Stimulated activated CD4-positive, alpha-beta T cell treated with anti-CD3 and anti-CD28 coated beads, TNF-alpha, amount 100 ng/mL, for 1 hour (primary cell): ENCODE measurements around the gene LAMP1.
"Not testable (repeated sequence)": the region's sequence is repeated elsewhere in the genome, so short reads cannot be mapped to it uniquely, and the experiment has no call there.

Source experiments
- DNase-seq, 3 donors: peaks; one replicate each; pipeline ENCODE4 v3.0.0-alpha.2; 2020; ENCODE audit warnings: low read depth in 3 of 3, low spot score in 1 of 3

The LAMP1 gene

DNA sequence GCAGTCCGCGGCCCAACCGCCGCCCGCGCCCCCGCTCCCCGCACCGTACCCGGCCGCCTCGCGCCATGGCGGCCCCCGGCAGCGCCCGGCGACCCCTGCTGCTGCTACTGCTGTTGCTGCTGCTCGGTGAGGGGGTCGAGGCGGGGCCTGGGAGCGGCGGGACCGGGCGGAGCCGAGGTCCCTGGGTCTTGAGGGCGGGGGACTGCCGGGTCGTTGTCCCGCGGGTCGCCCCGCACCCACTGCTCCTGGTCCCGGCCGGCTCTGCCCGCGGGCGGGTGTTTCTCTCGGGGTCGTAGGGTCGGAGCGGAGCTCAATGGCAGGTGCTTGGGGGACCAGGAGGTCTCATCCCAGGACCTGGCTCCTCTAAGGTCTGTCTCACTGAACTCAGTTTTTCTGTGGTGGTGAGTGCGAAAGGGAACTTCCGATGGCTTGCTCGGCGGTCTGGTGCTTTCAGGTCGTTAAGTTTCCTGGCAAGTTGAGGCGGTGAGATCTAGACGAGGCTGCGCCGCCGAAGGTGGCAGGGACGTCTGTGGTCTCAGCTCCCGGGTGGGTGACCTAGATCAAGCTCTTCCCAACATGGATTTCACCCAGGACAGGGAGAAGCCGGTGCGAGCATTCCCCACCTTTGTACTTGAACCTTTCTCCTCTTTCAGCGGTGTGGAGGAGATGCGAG, 467 bp downstream of the LAMP1 start:
- DNase-seq = peak in 2 of 3 donors; percentile 18 to 22

DNA sequence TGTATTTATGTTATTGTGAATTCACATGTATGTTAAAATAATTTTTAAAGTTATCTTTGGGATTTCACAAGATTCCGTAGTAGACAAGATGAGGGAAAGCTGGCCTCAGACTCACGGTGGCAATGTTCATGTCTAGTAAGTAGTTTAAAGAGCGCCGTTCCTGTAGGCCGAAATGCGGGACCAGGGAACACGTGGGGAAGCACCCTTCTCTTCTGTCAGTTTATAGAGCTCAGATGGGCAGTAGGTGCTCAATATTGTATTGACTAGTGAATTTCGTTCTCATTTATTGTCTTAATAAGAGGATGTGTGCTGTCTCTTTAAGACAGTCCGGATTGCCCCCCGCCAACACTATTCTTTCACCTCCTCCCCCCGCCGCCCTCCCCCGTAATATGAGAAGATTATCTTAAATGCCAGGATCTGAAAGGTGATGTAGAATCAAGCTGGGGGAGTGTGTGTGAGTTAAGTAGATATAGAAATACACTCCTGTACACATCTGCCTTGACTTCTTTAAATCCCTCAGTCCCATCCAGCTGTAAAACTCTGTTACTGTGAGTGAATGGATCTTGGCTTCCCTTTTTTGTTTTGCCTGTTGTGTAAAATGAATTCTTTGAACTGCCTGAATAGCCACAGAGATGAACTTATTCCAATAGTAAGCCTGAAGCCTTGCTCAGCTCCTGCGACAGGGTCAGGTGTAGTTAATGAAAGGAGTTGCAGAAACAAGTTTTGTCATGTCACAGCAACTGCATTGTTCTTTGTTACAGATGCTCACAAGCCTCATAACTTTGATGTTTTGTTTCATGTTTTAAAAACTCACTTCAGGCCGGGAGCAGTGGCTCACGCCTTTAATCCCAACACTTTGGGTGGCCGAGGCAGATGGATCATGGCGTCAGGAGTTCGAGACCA, 1.3 kb downstream of the LAMP1 start:
- no peak for DNase-seq

DNA sequence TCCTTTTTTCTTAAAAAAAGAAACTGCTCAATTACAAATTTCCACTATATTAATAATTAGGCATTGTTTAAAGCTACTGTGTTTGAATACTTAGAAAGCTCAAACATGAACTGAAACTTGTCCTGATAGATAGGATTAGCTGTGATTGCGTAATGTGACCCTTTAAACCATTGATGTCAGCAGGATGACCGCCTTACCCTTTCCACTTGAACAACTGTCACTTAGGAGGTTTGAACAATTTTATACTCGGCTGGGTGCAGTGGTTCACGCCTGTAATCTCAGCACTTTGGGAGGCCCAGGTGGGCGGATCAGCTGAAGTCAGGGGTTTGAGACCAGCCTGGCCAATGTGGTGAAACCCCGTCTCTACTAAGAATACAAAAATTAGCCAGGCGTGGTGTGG, 2.9 kb downstream of the LAMP1 start:
- DNase-seq = no peak

DNA sequence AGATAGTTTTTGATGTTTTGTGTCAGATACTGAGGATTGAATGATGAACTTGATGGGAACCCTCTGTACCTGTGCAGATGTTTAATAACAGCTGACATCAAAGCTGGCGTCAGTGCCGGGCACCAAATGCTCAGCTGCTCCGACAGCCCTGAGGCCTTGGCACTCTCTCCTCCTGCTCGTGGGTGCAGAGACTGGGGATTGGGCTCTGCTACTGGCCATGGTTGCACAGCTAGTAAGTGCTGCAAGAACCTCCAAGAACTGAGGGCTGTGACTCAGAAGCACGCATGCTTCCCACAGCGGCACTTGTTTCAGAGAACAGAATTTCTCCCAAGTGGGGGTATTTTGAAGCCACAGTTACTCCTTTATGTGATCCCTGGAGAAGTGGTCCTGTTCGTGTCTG, 5.9 kb downstream of the LAMP1 start:
- DNase-seq = no peak

- DNase-seq = no peak
These were observed 7.1 kb downstream of the LAMP1 start for GRCh38 chr13:113304121-113304520.

GRCh38 chr13:113305208-113305607, 8.2 kb downstream of the LAMP1 start:
- no peak for DNase-seq

- DNase-seq = no peak
These were observed 10.5 kb downstream of the LAMP1 start for GRCh38 chr13:113307491-113307890.

GRCh38 chr13:113309473-113309872, 12.4 kb downstream of the LAMP1 start:
- DNase-seq = no peak

DNA sequence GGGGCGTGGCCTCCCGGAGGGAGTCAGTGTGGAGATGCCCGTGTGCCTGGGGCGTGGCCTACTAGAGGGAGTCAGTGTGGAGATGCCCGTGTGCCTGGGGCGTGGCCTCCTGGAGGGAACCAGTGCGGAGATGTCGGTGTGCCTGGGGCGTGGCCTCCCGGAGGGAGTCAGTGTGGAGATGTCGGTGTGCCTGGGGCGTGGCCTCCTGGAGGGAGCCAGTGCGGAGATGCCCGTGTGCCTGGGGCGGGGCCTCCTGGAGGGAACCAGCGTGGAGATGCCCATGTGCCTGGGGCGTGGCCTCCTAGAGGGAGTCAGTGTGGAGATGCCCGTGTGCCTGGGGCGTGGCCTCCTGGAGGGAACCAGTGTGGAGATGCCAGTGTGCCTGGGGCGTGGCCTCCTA, 17.1 kb downstream of the LAMP1 start:
- not testable (repeated sequence) for DNase-seq

GRCh38 chr13:113314895-113315470, 17.9 kb downstream of the LAMP1 start:
- not testable (repeated sequence) for DNase-seq

DNA sequence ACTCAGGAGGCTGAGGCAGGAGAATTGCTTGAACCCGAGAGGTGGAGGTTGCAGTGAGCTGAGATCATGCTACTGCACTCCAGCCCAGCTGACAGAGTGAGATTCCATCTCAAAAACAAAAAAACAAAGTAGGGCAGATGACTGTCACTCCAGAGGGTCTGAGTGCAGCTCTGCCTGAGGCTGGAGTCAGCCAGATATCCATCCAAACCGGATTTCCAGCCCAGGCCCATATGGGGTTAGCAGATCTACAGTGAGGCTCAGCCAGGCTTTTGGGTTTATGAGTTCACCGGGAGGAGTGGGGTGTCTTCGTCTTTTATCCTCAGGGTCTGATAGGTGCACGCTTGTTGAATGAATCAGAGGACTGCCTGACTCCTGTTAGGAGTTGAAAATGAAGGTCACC, 19.0 kb downstream of the LAMP1 start:
- no peak for DNase-seq

DNA sequence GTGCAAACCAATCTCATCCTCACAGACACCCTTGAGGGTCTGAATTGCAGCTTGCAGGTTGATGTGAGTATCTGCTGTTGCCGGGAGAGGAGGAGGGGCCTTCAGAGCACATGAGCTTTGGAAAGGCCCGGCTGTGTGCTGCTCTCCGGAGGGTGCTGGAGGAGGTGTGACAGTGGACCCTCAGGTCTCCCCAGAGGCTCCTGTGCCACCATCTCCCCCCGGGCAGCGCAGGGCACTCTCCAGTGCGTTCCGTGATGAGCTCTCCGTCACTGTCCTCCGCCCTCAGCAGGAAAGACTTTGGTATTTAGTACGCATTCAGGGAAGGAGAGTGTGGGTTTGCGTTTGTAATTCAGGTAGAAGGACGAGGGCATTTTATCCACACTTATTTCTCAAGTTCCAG, 20.0 kb downstream of the LAMP1 start:
- DNase-seq = no peak

DNA sequence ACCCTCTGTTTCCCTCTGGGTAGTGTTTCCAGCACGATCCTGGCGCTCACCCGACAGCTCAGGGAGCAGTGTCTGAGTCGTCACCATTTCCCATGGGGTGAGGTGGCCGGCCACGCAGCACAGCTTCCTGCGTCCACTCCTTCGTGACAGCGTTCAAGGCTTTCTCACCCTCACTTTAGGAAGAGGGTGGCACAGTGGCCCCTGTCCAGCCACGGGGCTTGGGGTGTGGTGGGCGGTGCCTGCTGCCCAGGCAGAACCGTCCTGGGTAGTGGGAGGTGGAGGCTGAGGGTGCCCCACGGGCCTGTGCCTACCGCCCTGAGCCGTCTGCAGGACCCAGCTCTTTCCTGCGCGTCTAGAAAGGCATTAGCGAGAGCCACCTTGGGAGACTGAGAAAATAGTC, 21.9 kb downstream of the LAMP1 start:
- DNase-seq = no peak

DNA sequence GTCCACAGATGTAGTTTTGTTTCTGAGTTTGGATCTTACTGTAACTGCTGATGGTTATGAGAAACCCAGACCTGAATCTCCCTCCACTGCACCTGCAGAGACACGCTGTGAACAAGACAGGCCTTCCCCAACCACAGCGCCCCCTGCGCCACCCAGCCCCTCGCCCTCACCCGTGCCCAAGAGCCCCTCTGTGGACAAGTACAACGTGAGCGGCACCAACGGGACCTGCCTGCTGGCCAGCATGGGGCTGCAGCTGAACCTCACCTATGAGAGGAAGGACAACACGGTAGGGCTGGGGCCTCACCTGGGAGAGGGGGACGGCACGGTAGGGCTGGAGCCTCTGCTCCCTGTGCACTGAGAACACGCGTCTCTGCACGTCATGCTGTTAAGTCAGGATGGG, 22.3 kb downstream of the LAMP1 start:
- no peak for DNase-seq

DNA sequence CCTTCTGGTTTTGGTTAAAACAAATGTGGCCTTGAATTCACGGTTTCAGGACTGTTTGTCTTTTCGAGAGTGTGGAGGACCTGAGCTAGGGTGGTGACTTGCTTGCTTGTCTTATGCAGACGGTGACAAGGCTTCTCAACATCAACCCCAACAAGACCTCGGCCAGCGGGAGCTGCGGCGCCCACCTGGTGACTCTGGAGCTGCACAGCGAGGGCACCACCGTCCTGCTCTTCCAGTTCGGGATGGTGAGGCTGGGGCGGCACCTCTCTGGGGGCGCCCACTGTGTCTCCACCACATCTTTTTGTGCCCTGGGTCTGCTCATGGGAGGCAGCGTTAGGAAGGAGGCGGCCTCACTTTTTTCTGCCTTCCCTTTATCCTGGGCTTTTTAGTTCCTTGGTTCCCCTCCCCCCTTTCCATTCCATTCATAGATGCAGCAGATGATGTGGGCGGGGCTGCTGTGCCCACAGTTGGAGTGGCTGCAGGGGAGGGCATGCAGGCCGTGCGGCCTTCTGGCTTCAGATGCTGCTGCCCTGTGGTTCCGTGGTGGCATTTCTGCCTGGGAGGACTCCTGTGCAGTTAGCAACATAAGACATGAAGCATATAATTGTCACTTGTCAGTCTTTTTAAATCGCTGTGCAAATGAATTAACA, 23.3 kb downstream of the LAMP1 start:
- DNase-seq = no peak

GRCh38 chr13:113321546-113321945, 24.5 kb downstream of the LAMP1 start:
- no peak for DNase-seq

- no peak for DNase-seq
These were observed 25.0 kb downstream of the LAMP1 start for GRCh38 chr13:113322043-113322461.

DNA sequence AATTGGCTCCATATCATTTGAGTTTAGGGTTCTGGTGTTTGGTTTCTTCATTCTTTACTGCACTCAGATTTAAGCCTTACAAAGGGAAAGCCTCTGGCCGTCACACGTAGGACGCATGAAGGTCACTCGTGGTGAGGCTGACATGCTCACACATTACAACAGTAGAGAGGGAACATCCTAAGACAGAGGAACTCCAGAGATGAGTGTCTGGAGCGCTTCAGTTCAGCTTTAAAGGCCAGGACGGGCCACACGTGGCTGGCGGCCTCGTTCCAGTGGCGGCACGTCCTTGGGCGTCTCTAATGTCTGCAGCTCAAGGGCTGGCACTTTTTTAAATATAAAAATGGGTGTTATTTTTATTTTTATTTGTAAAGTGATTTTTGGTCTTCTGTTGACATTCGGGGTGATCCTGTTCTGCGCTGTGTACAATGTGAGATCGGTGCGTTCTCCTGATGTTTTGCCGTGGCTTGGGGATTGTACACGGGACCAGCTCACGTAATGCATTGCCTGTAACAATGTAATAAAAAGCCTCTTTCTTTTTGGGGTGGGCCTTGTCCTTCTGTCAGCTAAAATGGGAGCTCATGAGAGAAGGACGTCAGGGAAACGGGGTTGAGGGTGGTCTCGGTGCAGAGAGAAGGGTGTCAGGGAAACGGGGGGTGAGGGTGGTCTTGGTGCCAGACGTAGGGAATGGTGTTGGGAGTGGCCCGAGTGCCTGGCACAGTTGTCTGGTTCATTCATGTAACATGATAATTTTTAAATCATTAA, 26.0 kb downstream of the LAMP1 start:
- DNase-seq = no peak

- no peak for DNase-seq
These were observed 26.8 kb downstream of the LAMP1 start for GRCh38 chr13:113323869-113324268.

DNA sequence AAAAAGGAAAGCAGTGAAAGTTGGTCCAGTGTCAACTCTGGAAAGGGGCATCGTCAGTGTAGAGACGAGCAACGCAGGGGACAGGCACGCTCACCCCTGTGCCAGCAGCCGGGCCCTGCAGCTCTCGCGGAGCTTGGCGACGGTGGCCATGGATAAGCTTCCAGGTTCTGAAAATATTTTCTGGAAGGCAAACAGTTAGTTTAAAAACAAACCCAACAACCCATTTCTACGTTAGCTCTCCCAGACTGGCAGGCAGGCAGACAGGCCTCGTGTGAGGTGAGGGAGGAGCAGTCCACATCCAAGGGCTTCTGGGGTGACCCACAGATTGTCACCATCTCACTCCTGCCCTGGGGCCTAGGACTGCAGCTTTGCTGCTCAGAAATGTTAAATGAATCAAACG, 27.4 kb downstream of the LAMP1 start:
- DNase-seq = no peak

DNA sequence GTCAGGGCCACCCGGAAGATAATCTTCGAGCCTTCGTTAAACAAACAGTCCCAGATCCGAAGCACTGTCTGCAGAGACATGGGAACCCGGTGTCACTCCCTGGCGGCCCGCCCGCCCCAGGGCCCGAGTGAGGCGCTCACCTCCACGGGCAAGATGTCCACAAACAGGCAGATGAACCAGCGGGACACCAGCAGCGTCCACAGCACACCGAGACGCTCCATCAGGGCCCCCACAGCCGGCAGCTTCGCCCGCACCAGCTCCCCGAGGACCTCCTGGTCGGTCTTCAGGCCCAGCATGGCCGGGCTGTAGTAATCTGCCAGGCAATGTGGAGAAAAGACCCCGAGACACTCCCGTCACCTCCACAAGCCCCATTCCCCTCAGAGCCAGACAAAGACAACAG, 28.7 kb downstream of the LAMP1 start:
- no peak for DNase-seq
